Measurements from ENCODE around the gene SMPD3. TPM values are rescaled to one million over a fixed set of nuclear protein-coding genes. Genes with fewer than 3 reads are reported as not detected.

Gene SMPD3
- total and polyA plus RNA-seq, 2 of the 4 experiments (the other 2 are of a cell fraction): not detected

- Histone ChIP-seq H4K20me1 (ENCODE audit: insufficient read depth, low read length) (no peaks in the 10 kb centered on the region), H2BK20ac (ENCODE audit: low read depth, low read length) (no peak overlapping the region), H3K9me1 (ENCODE audit: insufficient read depth, low read length) (no peaks in the 10 kb centered on the region; the same call in 1 of the 2 replicates), H3K27me3 (ENCODE audit: control insufficient read depth, insufficient read depth, low read length) (peaks cover 25% of the 10 kb centered on the region), H3K79me1 (ENCODE audit: low read depth in 1 of 2, low read length in 2 of 2) (no peaks in the 10 kb centered on the region), H2BK5ac (ENCODE audit: low read depth, low read length, poor library complexity, severe bottlenecking) (no peak overlapping the region), H3K9me3 (ENCODE audit: control insufficient read depth, insufficient read depth, low read length) (no peaks in the 10 kb centered on the region), H3K56ac (ENCODE audit: extremely low read depth, insufficient read depth, low read length) (no peak overlapping the region), H3K4me2 (ENCODE audit: low read depth, low read length) (no peak overlapping the region), H4K91ac (ENCODE audit: insufficient read depth, low read depth, low read length) (no peak overlapping the region), H3K23ac (ENCODE audit: low read depth, low read length) (no peak overlapping the region), H3K4me1 (ENCODE audit: control insufficient read depth, insufficient read depth, low read length) (peaks cover 4% of the 10 kb centered on the region; the same call in 1 of the 2 replicates), H2AK5ac (ENCODE audit: low read depth, low read length) (no peak overlapping the region), H3K4me3 (ENCODE audit: insufficient read depth, low read depth, low read length) (no peak overlapping the region), H2BK15ac (ENCODE audit: low read depth, low read length) (no peak overlapping the region), H2AFZ (replicated peaks; ENCODE audit: low read length, poor library complexity) (no peak overlapping the region), H3K18ac (ENCODE audit: low read depth, low read length) (no peak overlapping the region), H3K9ac (ENCODE audit: low read depth, low read length) (no peak overlapping the region), H4K5ac (ENCODE audit: low read depth, low read length) (no peak overlapping the region), H3K4ac (ENCODE audit: low read depth, low read length) (no peak overlapping the region), H4K8ac (ENCODE audit: low read depth in 2 of 2, low read length in 2 of 2) (no peak overlapping the region), H3K36me3 (ENCODE audit: control insufficient read depth, insufficient read depth, low read length) (no peaks in the 10 kb centered on the region), H2BK120ac (ENCODE audit: low read depth, low read length) (no peak overlapping the region), H3K27ac (ENCODE audit: insufficient read depth, low read length) (no peak overlapping the region), H2AK9ac (replicated peaks; ENCODE audit: low read depth, low read length, poor library complexity) (no peak overlapping the region), H3K14ac (replicated peaks; ENCODE audit: low read depth, low read length) (no peak overlapping the region)
- BruUV-seq (replicated peaks): no TSS peak
- CTCF ChIA-PET: no interaction called here
- DNase-seq (no peak), ATAC-seq (ENCODE audit: low read depth) (no peak)
- intact Hi-C loops (cut with micrococcal nuclease) (no loop called here), in situ Hi-C loops (cut with MboI; ENCODE audit: low sequenced_read_pairs) (no loop called here), dilution Hi-C loops (cut with HindIII; ENCODE audit: low sequenced_read_pairs, unreplicated experiment) (no loop called here)
- POLR2A ChIA-PET (ENCODE audit: unreplicated experiment): no interaction called here
- no CpG with 5 or more reads among the region's 6 CpGs for WGBS, 2 experiments (ENCODE audit: extremely low coverage in 2 of 2, insufficient read length in 1 of 2)
- no peak for TF ChIP-seq CEBPB (IDR thresholded peaks at IDR 0.05; ENCODE audit: low read depth, low read length)
- no peak for TF ChIP-seq CTCF (conservative IDR thresholded peaks at IDR 0.05; ENCODE audit: low read depth, low read length)
- TF ChIP-seq MXI1 (IDR thresholded peaks at IDR 0.05; ENCODE audit: borderline replicate concordance, low read depth, low read length): no peak
- TF ChIP-seq, protein P1, sequence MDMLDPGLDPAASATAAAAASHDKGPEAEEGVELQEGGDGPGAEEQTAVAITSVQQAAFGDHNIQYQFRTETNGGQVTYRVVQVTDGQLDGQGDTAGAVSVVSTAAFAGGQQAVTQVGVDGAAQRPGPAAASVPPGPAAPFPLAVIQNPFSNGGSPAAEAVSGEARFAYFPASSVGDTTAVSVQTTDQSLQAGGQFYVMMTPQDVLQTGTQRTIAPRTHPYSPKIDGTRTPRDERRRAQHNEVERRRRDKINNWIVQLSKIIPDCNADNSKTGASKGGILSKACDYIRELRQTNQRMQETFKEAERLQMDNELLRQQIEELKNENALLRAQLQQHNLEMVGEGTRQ (IDR thresholded peaks at IDR 0.05; ENCODE audit: low read depth, low read length): no peak
- no peak for TF ChIP-seq CHD1 (IDR thresholded peaks at IDR 0.05; ENCODE audit: low read depth, low read length)
- no peak for TF ChIP-seq SMC3 (IDR thresholded peaks at IDR 0.05; ENCODE audit: low read depth, low read length)
- TF ChIP-seq ELK1 (IDR thresholded peaks at IDR 0.05; ENCODE audit: borderline replicate concordance, low read depth, low read length): no peak
- TF ChIP-seq RAD21 (IDR thresholded peaks at IDR 0.05; ENCODE audit: low read length): no peak
- TF ChIP-seq MAFK (IDR thresholded peaks at IDR 0.05; ENCODE audit: low read depth, low read length): no peak
- no peak for TF ChIP-seq RFX5 (IDR thresholded peaks at IDR 0.05; ENCODE audit: low read depth, low read length)
- no peak for TF ChIP-seq NFE2L2 (IDR thresholded peaks at IDR 0.05; ENCODE audit: low read depth, low read length)
Observed at GRCh38 chr16:68408967-68409366, 39.3 kb downstream of the SMPD3 start.

Measured in IMR-90 (cell line).